Caco-2 (cell line): ENCODE measurements around the gene PXN. TPM values are rescaled to one million over a fixed set of nuclear protein-coding genes. Genes with fewer than 3 reads are reported as not detected.

Experiments
- BruUV-seq: library from RNA; stranded (reverse); fragments of 400-500 nt; replicated peaks from 2 replicates; lab custom pipeline; 2021; lab: Mats Ljungman, UMichigan
- CTCF ChIA-PET: fragments of 300-600 bp; sonication (Branson Sonifier 250); formaldehyde crosslinking; loops from one replicate; lab custom pipeline; 2022; ENCODE audit warnings: antibody characterized with exemption; lab: Charles Lee
- POLR2A ChIA-PET: fragments of 300-600 bp; sonication (Branson Sonifier 250); formaldehyde crosslinking; loops from one replicate; lab custom pipeline; 2022; ENCODE audit warnings: antibody characterized with exemption; lab: Charles Lee
- DNase-seq, 2 experiments: peaks; one replicate each; pipeline versions ENCODE4 v3.0.0 to v3.0.0-alpha.2; 2020 to 2022
- H3K27me3 ChIP-seq: replicated peaks from 2 replicates; pipeline ENCODE4 v1.6.0; 2011; ENCODE audit warnings: low read length; ENCODE audit not compliant: control insufficient read depth, insufficient read depth
- H3K36me3 ChIP-seq: 2 replicates; pipeline ENCODE4 v1.5.1; 2011; ENCODE audit warnings: low read length; ENCODE audit not compliant: control insufficient read depth, insufficient read depth
- H3K4me1 ChIP-seq: fragments of 250-450 bp; sonication (Bioruptor Pico); 2 replicates; pipeline ENCODE4 v1.5.1; 2020; ENCODE audit warnings: mild to moderate bottlenecking
- H3K4me3 ChIP-seq: 2 replicates; pipeline ENCODE4 v1.5.1; 2011; ENCODE audit warnings: low read depth, mild to moderate bottlenecking, control low read depth, low read length
- H3K9me3 ChIP-seq: fragments of 250-450 bp; sonication (Bioruptor Pico); 2 replicates; pipeline ENCODE4 v1.5.1; 2020; ENCODE audit warnings: mild to moderate bottlenecking, moderate library complexity
- H3K27ac Mint-ChIP-seq: one replicate; pipeline ENCODE4 v1.8.0; 2022; ENCODE audit warnings: mixed read lengths; ENCODE audit not compliant: unreplicated experiment
- H3K27me3 Mint-ChIP-seq: one replicate; pipeline ENCODE4 v1.8.0; 2022; ENCODE audit warnings: mixed read lengths; ENCODE audit not compliant: insufficient read depth, unreplicated experiment
- H3K36me3 Mint-ChIP-seq: one replicate; pipeline ENCODE4 v1.8.0; 2022; ENCODE audit warnings: mild to moderate bottlenecking, mixed read lengths; ENCODE audit not compliant: insufficient read depth, unreplicated experiment
- H3K4me1 Mint-ChIP-seq: one replicate; pipeline ENCODE4 v1.8.0; 2022; ENCODE audit warnings: low read depth, mixed read lengths; ENCODE audit not compliant: unreplicated experiment
- H3K4me3 Mint-ChIP-seq: one replicate; pipeline ENCODE4 v1.8.0; 2022; ENCODE audit warnings: mild to moderate bottlenecking, moderate library complexity, mixed read lengths; ENCODE audit not compliant: unreplicated experiment
- H3K9me3 Mint-ChIP-seq: one replicate; pipeline ENCODE4 v1.8.0; 2022; ENCODE audit warnings: mixed read lengths; ENCODE audit not compliant: unreplicated experiment
- intact Hi-C: fragments of 100-400 bp; cut with micrococcal nuclease; formaldehyde crosslinking; loops from one replicate; pipeline ENCODE4 v1.10.0; 2022; ENCODE audit not compliant: unreplicated experiment
- total RNA-seq: library from RNA; stranded (reverse); gene quantifications from 2 replicates; pipeline ENCODE4 v1.2.3, GENCODE V29; 2022
- TF ChIP-seq, protein P1 (sequence below), 2 experiments: fragments of 200-600 bp in 1 of 2; IDR thresholded peaks; 1 replicate in 1 of 2; 2 replicates in 1 of 2; pipeline versions ENCODE4 v1.5.1 to v1.8.0; 2011 to 2022; ENCODE audit warnings: antibody characterized with exemption in 1 of 2, control low read depth in 1 of 2, inconsistent platforms in 1 of 2, low read depth in 1 of 2, low read length in 1 of 2, mild to moderate bottlenecking in 1 of 2, moderate library complexity in 1 of 2; ENCODE audit not compliant: insufficient read depth in 1 of 2, severe bottlenecking in 1 of 2, unreplicated experiment in 1 of 2

Gene PXN
- total RNA-seq, 1 experiment from 2014 or later: 150 TPM

DNA sequence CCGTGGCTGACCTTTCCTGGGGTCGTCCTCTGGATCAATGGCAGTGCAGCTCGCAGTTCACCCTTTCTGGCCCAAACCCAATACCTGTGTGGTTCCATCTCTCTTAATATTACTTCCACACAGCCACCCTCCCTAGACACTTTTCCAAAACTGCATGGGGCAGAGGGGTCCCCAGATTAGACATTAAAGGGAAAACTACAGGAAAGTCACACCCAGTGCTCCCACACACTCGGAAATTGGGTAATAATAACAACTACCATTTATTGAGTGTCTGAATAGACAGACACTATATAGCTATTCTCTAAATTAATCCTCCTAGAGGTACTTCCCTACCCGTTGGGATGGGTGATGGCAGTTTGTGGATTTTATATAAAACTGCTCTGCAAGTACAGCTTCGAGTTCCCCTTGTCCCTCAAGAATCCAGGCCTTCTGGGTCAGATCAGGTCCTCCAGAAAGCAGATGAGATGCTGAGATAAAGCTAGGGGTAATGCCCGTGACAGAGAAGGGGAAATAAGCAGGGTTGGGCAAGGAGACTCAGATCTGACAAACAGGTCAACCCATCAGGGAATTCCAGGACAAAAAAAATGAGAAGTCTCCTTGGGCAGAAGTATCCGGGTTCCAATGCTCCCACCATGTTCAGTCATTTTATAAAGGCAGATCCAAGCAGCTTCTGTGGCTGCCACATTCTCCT is 795 bp upstream of the PXN start:
- Mint-ChIP-seq H3K36me3 (peaks cover 12% of the 10 kb centered on the region), H3K27ac (peak overlapping the region; percentile 74), H3K9me3 (no peaks in the 10 kb centered on the region), H3K27me3 (no peaks in the 10 kb centered on the region), H3K4me1 (peaks cover 14% of the 10 kb centered on the region), H3K4me3 (peak overlapping the region; percentile 91)
- intact Hi-C loops: no loop called here
- Histone ChIP-seq H3K36me3 (no peaks in the 10 kb centered on the region; the same call in 1 of the 2 replicates), H3K27me3 (no peaks in the 10 kb centered on the region), H3K9me3 (no peaks in the 10 kb centered on the region), H3K4me1 (peaks cover 42% of the 10 kb centered on the region), H3K4me3 (0 out of 2 replicates have a peak overlapping the region, but pooled peaks have one; percentile 1)
- TF ChIP-seq, protein P1, sequence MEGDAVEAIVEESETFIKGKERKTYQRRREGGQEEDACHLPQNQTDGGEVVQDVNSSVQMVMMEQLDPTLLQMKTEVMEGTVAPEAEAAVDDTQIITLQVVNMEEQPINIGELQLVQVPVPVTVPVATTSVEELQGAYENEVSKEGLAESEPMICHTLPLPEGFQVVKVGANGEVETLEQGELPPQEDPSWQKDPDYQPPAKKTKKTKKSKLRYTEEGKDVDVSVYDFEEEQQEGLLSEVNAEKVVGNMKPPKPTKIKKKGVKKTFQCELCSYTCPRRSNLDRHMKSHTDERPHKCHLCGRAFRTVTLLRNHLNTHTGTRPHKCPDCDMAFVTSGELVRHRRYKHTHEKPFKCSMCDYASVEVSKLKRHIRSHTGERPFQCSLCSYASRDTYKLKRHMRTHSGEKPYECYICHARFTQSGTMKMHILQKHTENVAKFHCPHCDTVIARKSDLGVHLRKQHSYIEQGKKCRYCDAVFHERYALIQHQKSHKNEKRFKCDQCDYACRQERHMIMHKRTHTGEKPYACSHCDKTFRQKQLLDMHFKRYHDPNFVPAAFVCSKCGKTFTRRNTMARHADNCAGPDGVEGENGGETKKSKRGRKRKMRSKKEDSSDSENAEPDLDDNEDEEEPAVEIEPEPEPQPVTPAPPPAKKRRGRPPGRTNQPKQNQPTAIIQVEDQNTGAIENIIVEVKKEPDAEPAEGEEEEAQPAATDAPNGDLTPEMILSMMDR (IDR thresholded peaks at IDR 0.05; ENCODE audit: insufficient read depth in 1 of 2, low read depth in 1 of 2, low read length in 1 of 2, severe bottlenecking in 1 of 2, unreplicated experiment in 1 of 2): no peak
- DNase-seq: no peak
- ChIA-PET POLR2A (interaction anchor here (0.6 to 4.7 kb wide), 5 partner anchors 10 to 65 kb away, joined by 3 to 117 read pairs (median 35); partner anchors contain the start of genes RNU4-1, RNU4-2 and RPLP0), CTCF (interaction anchor here (1.4 to 7.3 kb wide), 5 partner anchors 11 to 65 kb away, joined by 7 to 229 read pairs (median 27); partner anchors contain the start of gene RPLP0)
- no TSS peak for BruUV-seq

DNA sequence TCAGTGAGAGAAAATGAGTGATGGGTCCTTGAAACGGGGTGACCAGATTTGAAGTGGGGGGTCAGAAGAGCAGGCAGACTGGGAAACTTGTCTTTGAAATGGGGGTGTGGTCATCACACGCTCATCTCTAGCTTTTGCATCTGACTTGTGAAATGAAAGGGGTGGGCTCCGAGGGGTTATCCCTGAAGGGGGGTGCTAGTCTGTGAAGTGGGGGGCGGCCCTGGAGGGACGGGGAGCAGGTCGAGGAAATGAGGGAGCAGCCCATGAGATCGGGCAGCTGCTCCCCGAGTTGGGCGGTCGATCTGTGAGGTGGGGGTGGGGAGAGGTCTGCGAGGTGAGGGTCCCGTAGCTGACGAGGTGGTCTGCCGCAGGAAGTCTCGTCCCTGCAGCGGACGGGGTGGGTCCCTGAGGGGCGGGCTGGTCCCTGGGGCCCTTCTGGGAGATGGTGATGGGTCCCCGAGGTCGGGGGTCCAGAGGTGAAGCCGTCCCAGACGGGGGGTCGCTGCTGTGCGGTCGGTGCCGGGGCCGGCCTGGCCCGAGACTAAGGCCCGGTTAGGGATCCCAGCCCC is 542 bp downstream of the PXN start:
- BruUV-seq: no TSS peak
- no peak for DNase-seq
- no peaks in the 10 kb centered on the region for H3K9me3 ChIP-seq
- H3K27me3 Mint-ChIP-seq: no peaks in the 10 kb centered on the region
- H3K4me1 Mint-ChIP-seq: peaks cover 14% of the 10 kb centered on the region
- H3K4me3 Mint-ChIP-seq: peak overlapping the region; percentile 91
- no peaks in the 10 kb centered on the region for H3K9me3 Mint-ChIP-seq
- no peaks in the 10 kb centered on the region; the same call in 1 of the 2 replicates for H3K36me3 ChIP-seq
- no peaks in the 10 kb centered on the region for H3K27me3 ChIP-seq
- H3K36me3 Mint-ChIP-seq: peaks cover 17% of the 10 kb centered on the region
- TF ChIP-seq, protein P1 (IDR thresholded peaks at IDR 0.05; ENCODE audit: insufficient read depth in 1 of 2, low read depth in 1 of 2, low read length in 1 of 2, severe bottlenecking in 1 of 2, unreplicated experiment in 1 of 2): no peak
- intact Hi-C loops: loop anchor here (1.0 to 2.0 kb wide), 2 partner anchors 37 to 64 kb away; partner anchors contain the start of gene RPLP0
- H3K4me3 ChIP-seq: peak overlapping the region; percentile 96
- peaks cover 43% of the 10 kb centered on the region for H3K4me1 ChIP-seq
- POLR2A ChIA-PET: interaction anchor here (0.6 to 4.7 kb wide), 8 partner anchors 8 to 68 kb away, joined by 3 to 117 read pairs (median 9); partner anchors contain the start of genes RNU4-1, RNU4-2 and RPLP0
- CTCF ChIA-PET: interaction anchor here (0.6 to 7.3 kb wide), 11 partner anchors 8 to 63 kb away, joined by 3 to 229 read pairs (median 7); partner anchors contain the start of genes RNU4-2, RPLP0 and SIRT4
- H3K27ac Mint-ChIP-seq: peak overlapping the region; percentile 86
